ENCODE results near the gene KCNG2. TPM values are rescaled to one million over a fixed set of nuclear protein-coding genes. Genes with fewer than 3 reads are reported as not detected.

KCNG2 gene
- polyA plus RNA-seq, 1 of the 3 experiments (the other 2 are of a cell fraction): not detected

DNA sequence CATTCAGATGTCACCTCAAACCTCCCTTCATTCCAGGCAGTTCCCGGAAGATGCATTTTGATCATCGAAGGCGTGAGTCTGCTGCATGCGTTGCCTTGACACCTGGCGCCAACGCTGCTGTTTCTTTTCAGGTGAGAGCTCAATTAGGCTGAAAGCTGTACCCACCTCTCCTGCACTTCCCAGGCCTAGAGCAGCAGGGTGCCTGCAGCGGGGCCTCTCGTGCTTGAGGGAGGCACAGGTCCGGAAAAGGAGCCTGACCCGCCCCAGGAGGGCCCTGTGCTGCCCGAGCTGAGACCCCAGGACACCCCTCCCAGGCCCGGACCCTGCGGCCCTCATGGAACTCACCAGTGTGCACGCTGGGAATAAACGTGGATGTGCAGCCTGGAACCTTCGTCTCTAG lies 31.4 kb upstream of the KCNG2 start:
- CTCF ChIA-PET: interaction anchor here (0.8 kb wide), 1 partner anchor 9 kb away, joined by 3 read pairs; no protein-coding TSS in a partner anchor
- WGBS (ENCODE audit: low lambda C conversion rate): 17% methylated on average over 15 of the region's 16 CpGs
- H4K20me1 ChIP-seq (ENCODE audit: insufficient read depth): no peaks in the 10 kb centered on the region
- no peak overlapping the region for H2AFZ ChIP-seq (ENCODE audit: low read depth)
- no peaks in the 10 kb centered on the region for H3K36me3 ChIP-seq (replicated peaks in 1 of 2; ENCODE audit: control insufficient read depth in 1 of 2, insufficient read depth in 2 of 2, low read length in 1 of 2)
- no peak for DNase-seq
- no peak overlapping the region for H3K4me2 ChIP-seq
- TF ChIP-seq ELF1 (IDR thresholded peaks at IDR 0.05): no peak
- H3K27me3 ChIP-seq (ENCODE audit: insufficient read depth): peaks cover 29% of the 10 kb centered on the region; the same call in 1 of the 2 replicates
- no peaks in the 10 kb centered on the region for H3F3A ChIP-seq (replicated peaks; ENCODE audit: insufficient read depth)
- H3K4me1 ChIP-seq (ENCODE audit: control insufficient read depth in 1 of 2, insufficient read depth in 2 of 2, low read depth in 1 of 2, low read length in 1 of 2): no peaks in the 10 kb centered on the region; a peak in 1 of 4 replicates
- no peak overlapping the region for H3K9ac ChIP-seq
- POLR2A ChIA-PET: no interaction called here
- H3K4me3 ChIP-seq (ENCODE audit: low read depth in 2 of 2, low read length in 1 of 2): no peak overlapping the region
- no peaks in the 10 kb centered on the region for H3K9me2 ChIP-seq
- no peaks in the 10 kb centered on the region for H3K79me2 ChIP-seq (ENCODE audit: insufficient read depth)
- no peak overlapping the region for H3K27ac ChIP-seq (ENCODE audit: low read depth in 2 of 2, low read length in 1 of 2)
- H3K9me3 ChIP-seq: no peaks in the 10 kb centered on the region

DNA sequence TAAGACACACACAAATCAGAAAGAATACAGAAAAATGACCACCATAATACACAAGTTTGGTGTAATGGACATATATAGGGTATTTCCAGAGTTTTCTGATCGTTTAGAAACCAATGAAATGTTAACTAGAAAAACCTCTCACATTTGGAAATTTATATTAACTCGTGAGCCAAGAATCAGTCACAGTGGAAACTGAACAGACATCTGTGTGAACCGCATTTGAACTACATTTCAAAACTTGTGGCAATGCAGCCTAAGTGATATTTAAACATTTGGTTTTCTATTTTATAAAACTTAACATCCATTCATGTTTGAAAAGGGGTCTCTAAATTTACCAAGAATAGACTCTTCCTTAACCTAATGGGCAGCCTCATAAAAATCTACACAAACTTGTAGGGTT lies 29.0 kb upstream of the KCNG2 start:
- H4K20me1 ChIP-seq (ENCODE audit: insufficient read depth): no peaks in the 10 kb centered on the region
- no peak overlapping the region for H2AFZ ChIP-seq (ENCODE audit: low read depth)
- no peak overlapping the region for H3K27ac ChIP-seq (ENCODE audit: low read depth in 2 of 2, low read length in 1 of 2)
- no peaks in the 10 kb centered on the region for H3K9me3 ChIP-seq
- no peak overlapping the region for H3K9ac ChIP-seq
- H3K4me3 ChIP-seq (ENCODE audit: low read depth in 2 of 2, low read length in 1 of 2): no peak overlapping the region
- no peaks in the 10 kb centered on the region for H3K79me2 ChIP-seq (ENCODE audit: insufficient read depth)
- H3K27me3 ChIP-seq (ENCODE audit: insufficient read depth): peaks cover 53% of the 10 kb centered on the region
- TF ChIP-seq RFX5 (IDR thresholded peaks at IDR 0.05; ENCODE audit: low read length): no peak
- TF ChIP-seq FOSL2 (IDR thresholded peaks at IDR 0.05; ENCODE audit: borderline replicate concordance, low read depth): no peak
- TF ChIP-seq RXRA (IDR thresholded peaks at IDR 0.05; ENCODE audit: borderline replicate concordance, low read depth): no peak
- no peak for TF ChIP-seq NRF1 (IDR thresholded peaks at IDR 0.05; ENCODE audit: low read depth, low read length)
- no peak for TF ChIP-seq MEF2A (IDR thresholded peaks at IDR 0.05; ENCODE audit: borderline replicate concordance, low read depth)
- TF ChIP-seq, protein P1, sequence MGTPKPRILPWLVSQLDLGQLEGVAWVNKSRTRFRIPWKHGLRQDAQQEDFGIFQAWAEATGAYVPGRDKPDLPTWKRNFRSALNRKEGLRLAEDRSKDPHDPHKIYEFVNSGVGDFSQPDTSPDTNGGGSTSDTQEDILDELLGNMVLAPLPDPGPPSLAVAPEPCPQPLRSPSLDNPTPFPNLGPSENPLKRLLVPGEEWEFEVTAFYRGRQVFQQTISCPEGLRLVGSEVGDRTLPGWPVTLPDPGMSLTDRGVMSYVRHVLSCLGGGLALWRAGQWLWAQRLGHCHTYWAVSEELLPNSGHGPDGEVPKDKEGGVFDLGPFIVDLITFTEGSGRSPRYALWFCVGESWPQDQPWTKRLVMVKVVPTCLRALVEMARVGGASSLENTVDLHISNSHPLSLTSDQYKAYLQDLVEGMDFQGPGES (IDR thresholded peaks at IDR 0.05; ENCODE audit: low read depth, low read length): no peak
- TF ChIP-seq, protein P2, sequence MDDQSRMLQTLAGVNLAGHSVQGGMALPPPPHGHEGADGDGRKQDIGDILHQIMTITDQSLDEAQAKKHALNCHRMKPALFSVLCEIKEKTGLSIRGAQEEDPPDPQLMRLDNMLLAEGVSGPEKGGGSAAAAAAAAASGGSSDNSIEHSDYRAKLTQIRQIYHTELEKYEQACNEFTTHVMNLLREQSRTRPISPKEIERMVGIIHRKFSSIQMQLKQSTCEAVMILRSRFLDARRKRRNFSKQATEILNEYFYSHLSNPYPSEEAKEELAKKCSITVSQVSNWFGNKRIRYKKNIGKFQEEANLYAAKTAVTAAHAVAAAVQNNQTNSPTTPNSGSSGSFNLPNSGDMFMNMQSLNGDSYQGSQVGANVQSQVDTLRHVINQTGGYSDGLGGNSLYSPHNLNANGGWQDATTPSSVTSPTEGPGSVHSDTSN (IDR thresholded peaks at IDR 0.05): no peak
- no peak for TF ChIP-seq TCF12 (IDR thresholded peaks at IDR 0.05)
- TF ChIP-seq, protein P3, sequence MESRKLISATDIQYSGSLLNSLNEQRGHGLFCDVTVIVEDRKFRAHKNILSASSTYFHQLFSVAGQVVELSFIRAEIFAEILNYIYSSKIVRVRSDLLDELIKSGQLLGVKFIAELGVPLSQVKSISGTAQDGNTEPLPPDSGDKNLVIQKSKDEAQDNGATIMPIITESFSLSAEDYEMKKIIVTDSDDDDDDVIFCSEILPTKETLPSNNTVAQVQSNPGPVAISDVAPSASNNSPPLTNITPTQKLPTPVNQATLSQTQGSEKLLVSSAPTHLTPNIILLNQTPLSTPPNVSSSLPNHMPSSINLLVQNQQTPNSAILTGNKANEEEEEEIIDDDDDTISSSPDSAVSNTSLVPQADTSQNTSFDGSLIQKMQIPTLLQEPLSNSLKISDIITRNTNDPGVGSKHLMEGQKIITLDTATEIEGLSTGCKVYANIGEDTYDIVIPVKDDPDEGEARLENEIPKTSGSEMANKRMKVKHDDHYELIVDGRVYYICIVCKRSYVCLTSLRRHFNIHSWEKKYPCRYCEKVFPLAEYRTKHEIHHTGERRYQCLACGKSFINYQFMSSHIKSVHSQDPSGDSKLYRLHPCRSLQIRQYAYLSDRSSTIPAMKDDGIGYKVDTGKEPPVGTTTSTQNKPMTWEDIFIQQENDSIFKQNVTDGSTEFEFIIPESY (IDR thresholded peaks at IDR 0.05; ENCODE audit: borderline replicate concordance, low read depth): no peak
- H3F3A ChIP-seq (replicated peaks; ENCODE audit: insufficient read depth): no peaks in the 10 kb centered on the region
- ChIA-PET CTCF (no interaction called here), POLR2A (no interaction called here)
- no peak for DNase-seq
- H3K4me1 ChIP-seq (ENCODE audit: control insufficient read depth in 1 of 2, insufficient read depth in 2 of 2, low read depth in 1 of 2, low read length in 1 of 2): no peaks in the 10 kb centered on the region; a peak in 1 of 4 replicates
- H3K9me2 ChIP-seq: no peaks in the 10 kb centered on the region
- no peaks in the 10 kb centered on the region for H3K36me3 ChIP-seq (replicated peaks in 1 of 2; ENCODE audit: control insufficient read depth in 1 of 2, insufficient read depth in 2 of 2, low read length in 1 of 2)
- 5% methylated on average over 3 of the region's 3 CpGs for WGBS (ENCODE audit: low lambda C conversion rate)
- no peak overlapping the region for H3K4me2 ChIP-seq

Measured in SK-N-SH (cell line).